Measurements from ENCODE around the gene FKBP3. TPM values are rescaled to one million over a fixed set of nuclear protein-coding genes. Genes with fewer than 3 reads are reported as not detected.

The FKBP3 gene
- polyA plus RNA-seq, 1 donor, result 114 TPM

Other genes starting within 250 kb of the FKBP3 start
- 14.8 TPM for gene KLHL28, start 172.5 kb downstream of the FKBP3 start, polyA plus RNA-seq (ENCODE audit: insufficient read length)
- gene TOGARAM1, start 172.3 kb downstream of the FKBP3 start, polyA plus RNA-seq (ENCODE audit: insufficient read length), result 23.4 TPM
- gene PRPF39, start 50.4 kb downstream of the FKBP3 start, polyA plus RNA-seq (ENCODE audit: insufficient read length), result 59.8 TPM
- 6.1 TPM for gene FANCM, start 1.4 kb upstream of the FKBP3 start, polyA plus RNA-seq (ENCODE audit: insufficient read length)
- gene MIS18BP1, start 118.7 kb upstream of the FKBP3 start, polyA plus RNA-seq (ENCODE audit: insufficient read length), result 18.4 TPM

Data from forelimb muscle (tissue), 1 donor.